Measurements from ENCODE around the gene NOP14.
"Not testable (repeated sequence)": the region's sequence is repeated elsewhere in the genome, so short reads cannot be mapped to it uniquely, and the experiment has no call there.

Gene NOP14

DNA sequence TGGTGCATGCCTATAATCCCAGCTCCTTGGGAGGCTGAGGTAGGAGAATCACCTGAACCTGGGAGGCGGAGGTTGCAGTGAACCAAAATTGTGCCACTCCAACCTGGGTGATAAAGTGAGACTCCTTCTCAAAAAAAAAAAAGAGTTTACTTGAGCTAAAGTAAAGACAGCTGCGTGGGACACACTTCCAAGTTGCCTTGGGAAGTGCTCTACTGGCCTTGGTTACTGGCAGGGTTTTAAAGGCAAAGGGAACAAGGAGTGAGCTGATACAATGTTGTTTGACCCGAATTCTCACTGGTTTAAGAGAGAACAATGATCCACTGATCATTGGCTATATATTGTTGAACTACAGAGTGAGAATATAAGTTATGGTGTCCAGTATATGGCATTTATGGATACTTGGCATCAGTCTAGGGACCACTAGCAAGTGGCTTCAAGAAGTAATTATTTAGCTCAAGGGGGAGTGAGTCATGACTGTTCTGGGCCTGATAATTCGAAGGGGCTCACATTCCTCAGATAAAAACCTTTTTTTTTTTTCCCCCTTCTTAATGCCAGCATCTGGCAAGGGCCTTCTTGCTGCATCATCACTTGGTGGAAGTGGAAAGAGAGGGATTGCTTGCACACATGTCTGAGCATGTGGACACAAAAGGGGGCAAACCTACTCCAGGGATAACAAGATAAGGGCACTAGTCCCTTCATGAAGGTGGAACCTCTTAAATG lies 32.5 kb upstream of the NOP14 start:
- Histone ChIP-seq H3K27me3 (ENCODE audit: insufficient read depth, poor library complexity, severe bottlenecking) (no peaks in the 10 kb centered on the region), H3K4me3 (replicated peaks; ENCODE audit: insufficient read depth, low read length) (no peak overlapping the region), H3K27ac (replicated peaks) (no peak overlapping the region)
- TF ChIP-seq CTCF (IDR thresholded peaks at IDR 0.05; ENCODE audit: insufficient read depth, low read length) (no peak), SPI1 (IDR thresholded peaks at IDR 0.05; ENCODE audit: borderline replicate concordance, low read depth) (no peak), GABPA (IDR thresholded peaks at IDR 0.05; ENCODE audit: low read depth) (no peak), POLR2AphosphoS5 (IDR thresholded peaks at IDR 0.05; ENCODE audit: low read depth) (no peak)
- TF ChIP-seq, protein P1, sequence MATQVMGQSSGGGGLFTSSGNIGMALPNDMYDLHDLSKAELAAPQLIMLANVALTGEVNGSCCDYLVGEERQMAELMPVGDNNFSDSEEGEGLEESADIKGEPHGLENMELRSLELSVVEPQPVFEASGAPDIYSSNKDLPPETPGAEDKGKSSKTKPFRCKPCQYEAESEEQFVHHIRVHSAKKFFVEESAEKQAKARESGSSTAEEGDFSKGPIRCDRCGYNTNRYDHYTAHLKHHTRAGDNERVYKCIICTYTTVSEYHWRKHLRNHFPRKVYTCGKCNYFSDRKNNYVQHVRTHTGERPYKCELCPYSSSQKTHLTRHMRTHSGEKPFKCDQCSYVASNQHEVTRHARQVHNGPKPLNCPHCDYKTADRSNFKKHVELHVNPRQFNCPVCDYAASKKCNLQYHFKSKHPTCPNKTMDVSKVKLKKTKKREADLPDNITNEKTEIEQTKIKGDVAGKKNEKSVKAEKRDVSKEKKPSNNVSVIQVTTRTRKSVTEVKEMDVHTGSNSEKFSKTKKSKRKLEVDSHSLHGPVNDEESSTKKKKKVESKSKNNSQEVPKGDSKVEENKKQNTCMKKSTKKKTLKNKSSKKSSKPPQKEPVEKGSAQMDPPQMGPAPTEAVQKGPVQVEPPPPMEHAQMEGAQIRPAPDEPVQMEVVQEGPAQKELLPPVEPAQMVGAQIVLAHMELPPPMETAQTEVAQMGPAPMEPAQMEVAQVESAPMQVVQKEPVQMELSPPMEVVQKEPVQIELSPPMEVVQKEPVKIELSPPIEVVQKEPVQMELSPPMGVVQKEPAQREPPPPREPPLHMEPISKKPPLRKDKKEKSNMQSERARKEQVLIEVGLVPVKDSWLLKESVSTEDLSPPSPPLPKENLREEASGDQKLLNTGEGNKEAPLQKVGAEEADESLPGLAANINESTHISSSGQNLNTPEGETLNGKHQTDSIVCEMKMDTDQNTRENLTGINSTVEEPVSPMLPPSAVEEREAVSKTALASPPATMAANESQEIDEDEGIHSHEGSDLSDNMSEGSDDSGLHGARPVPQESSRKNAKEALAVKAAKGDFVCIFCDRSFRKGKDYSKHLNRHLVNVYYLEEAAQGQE (IDR thresholded peaks at IDR 0.05; ENCODE audit: insufficient replicate concordance, low read depth): no peak
- DNase-seq (ENCODE audit: low read depth in 1 of 2, low spot score in 1 of 2): no peak

DNA sequence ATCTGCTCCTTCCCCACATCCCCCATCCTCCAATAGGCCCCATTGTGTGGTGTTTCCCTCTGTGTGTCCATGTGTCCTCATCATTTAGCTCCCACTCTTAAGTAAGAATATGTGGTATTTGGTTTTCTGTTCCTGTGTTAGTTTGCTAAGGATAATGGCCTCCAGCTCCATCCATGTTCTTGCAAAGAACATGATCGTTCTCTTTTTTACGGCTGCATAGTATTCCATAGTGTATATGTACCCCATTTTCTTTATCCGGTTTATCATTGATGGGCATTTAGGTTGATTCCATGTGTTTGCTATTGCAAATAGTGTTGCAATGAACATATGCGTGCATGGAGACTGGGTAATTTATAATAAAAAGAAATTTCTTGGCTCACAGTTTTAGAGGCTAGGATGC lies 31.7 kb upstream of the NOP14 start:
- DNase-seq (ENCODE audit: low read depth in 1 of 2, low spot score in 1 of 2): no peak
- Histone ChIP-seq H3K4me3 (replicated peaks; ENCODE audit: insufficient read depth, low read length) (no peak overlapping the region), H3K27ac (replicated peaks) (no peak overlapping the region), H3K27me3 (ENCODE audit: insufficient read depth, poor library complexity, severe bottlenecking) (no peaks in the 10 kb centered on the region)
- no peak for TF ChIP-seq GABPA (IDR thresholded peaks at IDR 0.05; ENCODE audit: low read depth)
- no peak for TF ChIP-seq SPI1 (IDR thresholded peaks at IDR 0.05; ENCODE audit: borderline replicate concordance, low read depth)
- TF ChIP-seq POLR2AphosphoS5 (IDR thresholded peaks at IDR 0.05; ENCODE audit: low read depth): no peak
- no peak for TF ChIP-seq CTCF (IDR thresholded peaks at IDR 0.05; ENCODE audit: insufficient read depth, low read length)
- TF ChIP-seq, protein P1 (IDR thresholded peaks at IDR 0.05; ENCODE audit: insufficient replicate concordance, low read depth): no peak

DNA sequence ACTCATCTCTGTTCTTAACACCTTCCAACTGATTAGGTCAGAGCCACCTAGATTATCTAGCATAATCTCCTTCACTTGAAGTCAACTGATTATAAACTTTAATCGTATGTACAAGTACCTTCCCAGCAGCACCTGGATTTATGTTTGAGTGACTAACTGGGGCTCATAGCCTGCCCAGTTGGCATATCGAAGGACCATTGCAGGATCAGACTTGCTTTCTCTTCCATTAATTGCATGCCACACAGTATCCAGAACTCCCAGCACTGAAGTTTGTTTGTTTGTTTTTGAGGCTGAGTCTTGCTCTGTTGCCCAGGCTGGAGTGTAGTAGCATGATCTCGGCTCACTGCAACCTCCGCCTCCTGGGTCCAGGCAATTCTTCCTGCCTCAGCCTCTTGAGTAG lies 28.0 kb upstream of the NOP14 start:
- TF ChIP-seq CTCF (IDR thresholded peaks at IDR 0.05; ENCODE audit: insufficient read depth, low read length): no peak
- Histone ChIP-seq H3K27ac (replicated peaks) (no peak overlapping the region), H3K4me3 (replicated peaks; ENCODE audit: insufficient read depth, low read length) (no peak overlapping the region), H3K27me3 (ENCODE audit: insufficient read depth, poor library complexity, severe bottlenecking) (no peaks in the 10 kb centered on the region)
- DNase-seq (ENCODE audit: low read depth in 1 of 2, low spot score in 1 of 2): no peak

- not testable (repeated sequence) for H3K4me3 ChIP-seq (replicated peaks; ENCODE audit: insufficient read depth, low read length)
These were observed 20.5 kb upstream of the NOP14 start for GRCh38 chr4:2983715-2984114.

More at GRCh38 chr4:2983715-2984114, 20.5 kb upstream of the NOP14 start:
- DNase-seq (ENCODE audit: low read depth in 1 of 2, low spot score in 1 of 2); H3K27me3 ChIP-seq (ENCODE audit: insufficient read depth, poor library complexity, severe bottlenecking); H3K27ac ChIP-seq (replicated peaks): not testable (repeated sequence)
